K562 (cell line): ENCODE results near the gene ZNF772. TPM values are rescaled to one million over a fixed set of nuclear protein-coding genes. Genes with fewer than 3 reads are reported as not detected.
A peak's percentile ranks its signal among the peaks of the same experiment; 100 is the strongest.

ENCODE experiments used
- ATF6 ChIP-seq: sonication (generic); formaldehyde crosslinking; IDR thresholded peaks from 2 replicates; pipeline ENCODE4 v1.4.0; 2020; ENCODE audit warnings: mild to moderate bottlenecking, missing genetic modification reagents
- CBX5 ChIP-seq: IDR thresholded peaks from 2 replicates; pipeline ENCODE4 v1.6.1; 2014; ENCODE audit warnings: low read depth, borderline replicate concordance
- FOXK1 ChIP-seq: sonication (generic); formaldehyde crosslinking; IDR thresholded peaks from 2 replicates; pipeline ENCODE4 v1.8.0; 2022; ENCODE audit warnings: missing genetic modification reagents, mild to moderate bottlenecking, borderline replicate concordance
- HEY1 ChIP-seq: fragments of 250-450 bp; sonication (Bioruptor Pico); IDR thresholded peaks from 2 replicates; pipeline ENCODE4 v1.5.0; 2020; ENCODE audit warnings: mild to moderate bottlenecking, moderate library complexity, borderline replicate concordance
- KDM5B ChIP-seq: fragments of 200-600 bp; sonication (generic); IDR thresholded peaks from 2 replicates; pipeline ENCODE4 v1.6.1; 2012; ENCODE audit warnings: low read depth, mild to moderate bottlenecking, moderate library complexity, low read length, control low read depth, inconsistent platforms; ENCODE audit not compliant: insufficient replicate concordance
- MGA ChIP-seq: fragments of 450-650 bp; IDR thresholded peaks from 2 replicates; pipeline ENCODE4 v1.6.1; 2016; ENCODE audit warnings: mild to moderate bottlenecking, moderate library complexity
- NBN ChIP-seq: fragments of 450-650 bp; IDR thresholded peaks from 2 replicates; pipeline ENCODE4 v1.6.1; 2016; ENCODE audit warnings: low read depth, mild to moderate bottlenecking
- SP2 ChIP-seq: IDR thresholded peaks from 2 replicates; pipeline ENCODE4 v1.6.1; 2011; ENCODE audit warnings: mild to moderate bottlenecking, low read depth, low read length, moderate library complexity; ENCODE audit not compliant: poor library complexity, severe bottlenecking; ENCODE audit errors: extremely low read depth
- ZNF24 ChIP-seq: fragments of 450-650 bp; IDR thresholded peaks from 2 replicates; pipeline ENCODE4 v1.6.1; 2016
- polyA plus RNA-seq, 8 experiments: library from polyadenylated mRNA; depleted of rRNA in 4 of 8; stranded (reverse) in 5 of 8; unstranded in 3 of 8; fragments of >200 nt; fragmentation: Nextera tagmentation in 2 of 8; fragmentation: Illumina TruSeq in 1 of 8; extraction: Ambion mirVana in 2 of 8; extraction: Trizol in 1 of 8; gene quantifications; 2 replicates each; pipeline versions ENCODE4 v1.2.1 to v1.2.3, GENCODE V29; 2011 to 2014; ENCODE audit warnings: inconsistent platforms in 1 of 8, missing spikeins in 1 of 8
- total RNA-seq, 7 experiments: library from RNA; depleted of rRNA in 6 of 7; stranded (reverse); fragments of >200 nt in 6 of 7; fragmentation: Illumina TruSeq in 2 of 7; extraction: Trizol in 2 of 7; gene quantifications; 2 replicates each; pipeline versions ENCODE4 v1.2.1 to v1.2.3, GENCODE V29; 2011 to 2021; ENCODE audit warnings: low replicate concordance in 1 of 7
- TF ChIP-seq, protein P1 (sequence below), 2 experiments: fragments of 450-650 bp in 1 of 2; sonication (generic) in 1 of 2; formaldehyde crosslinking; conservative IDR thresholded peaks; 2 replicates each; pipeline versions ENCODE4 v1.4.0 to v1.8.1; 2020 to 2022; ENCODE audit warnings: mild to moderate bottlenecking in 1 of 2, missing genetic modification reagents in 1 of 2
- TF ChIP-seq, protein P2 (sequence below): fragments of 250-450 bp; sonication (Bioruptor Pico); IDR thresholded peaks from 2 replicates; pipeline ENCODE4 v1.8.0; 2021; ENCODE audit warnings: moderate library complexity, mild to moderate bottlenecking, inconsistent platforms

ZNF772 gene
- total and polyA plus RNA-seq, 9 of the 15 experiments (the other 6 are each of a cell fraction or from before 2014, with no cell fraction given), result 0.13 to 1.9 (median 1.1) TPM

GRCh38 chr19:57435062-57435978 is 42.0 kb downstream of the ZNF772 start, which contains the start of gene ZNF749 (continued):
- TF ChIP-seq MGA, result peak; percentile 72; the same call in 1 of the 2 replicates
- TF ChIP-seq ZNF24, result no peak
- TF ChIP-seq ATF6 (CRISPR knock-in tag), result no peak
- TF ChIP-seq CBX5, result no peak
- no peak for TF ChIP-seq HEY1 (CRISPR knock-in tag)
- TF ChIP-seq FOXK1 (CRISPR knock-in tag), result no peak
- no peak for TF ChIP-seq NBN
- peak; percentile 43 for TF ChIP-seq KDM5B
- TF ChIP-seq, protein P1, sequence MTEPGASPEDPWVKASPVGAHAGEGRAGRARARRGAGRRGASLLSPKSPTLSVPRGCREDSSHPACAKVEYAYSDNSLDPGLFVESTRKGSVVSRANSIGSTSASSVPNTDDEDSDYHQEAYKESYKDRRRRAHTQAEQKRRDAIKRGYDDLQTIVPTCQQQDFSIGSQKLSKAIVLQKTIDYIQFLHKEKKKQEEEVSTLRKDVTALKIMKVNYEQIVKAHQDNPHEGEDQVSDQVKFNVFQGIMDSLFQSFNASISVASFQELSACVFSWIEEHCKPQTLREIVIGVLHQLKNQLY (CRISPR knock-in tag; conservative IDR thresholded peaks at IDR 0.05), result no peak
- TF ChIP-seq, protein P2, sequence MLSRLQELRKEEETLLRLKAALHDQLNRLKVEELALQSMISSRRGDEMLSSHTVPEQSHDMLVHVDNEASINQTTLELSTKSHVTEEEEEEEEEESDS (CRISPR knock-in tag), result no peak
- no peak for TF ChIP-seq SP2
